HepG2 (cell line): Measurements from ENCODE around the gene LTB4R2. TPM values are rescaled to one million over a fixed set of nuclear protein-coding genes. Genes with fewer than 3 reads are reported as not detected.
A peak's percentile ranks its signal among the peaks of the same experiment; 100 is the strongest.

ENCODE experiments used
- ATAD3A ChIP-seq: sonication (generic); formaldehyde crosslinking; IDR thresholded peaks from 2 replicates; pipeline ENCODE4 v1.4.0; 2020; ENCODE audit warnings: missing genetic modification reagents
- CREB3 ChIP-seq: sonication (generic); formaldehyde crosslinking; IDR thresholded peaks from 2 replicates; pipeline ENCODE4 v1.5.0; 2020; ENCODE audit warnings: missing genetic modification reagents
- ESRRA ChIP-seq: sonication (generic); formaldehyde crosslinking; IDR thresholded peaks from 2 replicates; pipeline ENCODE4 v1.5.1; 2020; ENCODE audit warnings: mild to moderate bottlenecking, low read depth, missing genetic modification reagents
- KIAA2018 ChIP-seq: sonication (generic); formaldehyde crosslinking; IDR thresholded peaks from 2 replicates; pipeline ENCODE4 v1.5.0; 2020; ENCODE audit warnings: mild to moderate bottlenecking, missing genetic modification reagents, borderline replicate concordance
- NR2F2 ChIP-seq: IDR thresholded peaks from 2 replicates; pipeline ENCODE4 v1.6.1; 2012; ENCODE audit warnings: low read depth, inconsistent platforms, borderline replicate concordance
- TAF15 ChIP-seq: fragments of 200-400 bp; formaldehyde crosslinking; IDR thresholded peaks from one replicate; pipeline ENCODE4 v1.6.1; 2018; ENCODE audit warnings: mild to moderate bottlenecking, low read depth, low read length; ENCODE audit not compliant: poor library complexity, severe bottlenecking
- ZNF121 ChIP-seq: sonication (generic); formaldehyde crosslinking; IDR thresholded peaks from 2 replicates; pipeline ENCODE4 v1.5.0; 2020; ENCODE audit warnings: mild to moderate bottlenecking, missing genetic modification reagents
- ZNF230 ChIP-seq: sonication (generic); formaldehyde crosslinking; IDR thresholded peaks from 2 replicates; pipeline ENCODE4 v1.4.0; 2020; ENCODE audit warnings: mild to moderate bottlenecking, missing genetic modification reagents
- ZNF292 ChIP-seq: sonication (generic); formaldehyde crosslinking; IDR thresholded peaks from 2 replicates; pipeline ENCODE4 v1.8.1; 2022; ENCODE audit warnings: mild to moderate bottlenecking, low read depth, missing genetic modification reagents, borderline replicate concordance
- polyA plus RNA-seq, 8 experiments: library from polyadenylated mRNA; depleted of rRNA in 3 of 8; stranded (reverse) in 7 of 8; unstranded in 1 of 8; fragments of >200 nt; fragmentation: Illumina TruSeq in 4 of 8; extraction: Trizol in 4 of 8; gene quantifications; 2 replicates each; pipeline versions ENCODE4 v1.2.1 to v1.2.3, GENCODE V29; 2011 to 2016; ENCODE audit warnings: low read depth in 4 of 8, missing spikeins in 1 of 8, mixed read lengths in 1 of 8; ENCODE audit not compliant: insufficient read depth in 1 of 8
- total RNA-seq, 5 experiments: library from RNA; depleted of rRNA; stranded (reverse); fragments of >200 nt; fragmentation: Illumina TruSeq; extraction: Trizol; gene quantifications; 2 replicates each; pipeline ENCODE4 v1.2.3, GENCODE V29; 2016; ENCODE audit warnings: low read depth in 1 of 5
- TF ChIP-seq, protein P1 (sequence below): sonication (generic); formaldehyde crosslinking; IDR thresholded peaks from 2 replicates; pipeline ENCODE4 v1.4.0; 2020; ENCODE audit warnings: mild to moderate bottlenecking, missing genetic modification reagents
- TF ChIP-seq, protein P2 (sequence below): sonication (generic); formaldehyde crosslinking; IDR thresholded peaks from 2 replicates; pipeline ENCODE4 v1.5.0; 2020; ENCODE audit warnings: missing genetic modification reagents, mild to moderate bottlenecking, borderline replicate concordance

LTB4R2 gene
- total and polyA plus RNA-seq, 2 of the 13 experiments (the other 11 are each of a cell fraction or from before 2014, with no cell fraction given) = 3.9 to 6.9 TPM

- TF ChIP-seq CREB3 (CRISPR knock-in tag) (no peak), KIAA2018 (no peak), ATAD3A (CRISPR knock-in tag) (no peak), ESRRA (CRISPR knock-in tag) (peak; percentile 48; the same call in 1 of the 2 replicates), ZNF121 (no peak), NR2F2 (no peak), TAF15 (no peak), ZNF292 (CRISPR knock-in tag) (peak; percentile 46; the same call in 1 of the 2 replicates), ZNF230 (CRISPR knock-in tag) (no peak)
- TF ChIP-seq, protein P1, sequence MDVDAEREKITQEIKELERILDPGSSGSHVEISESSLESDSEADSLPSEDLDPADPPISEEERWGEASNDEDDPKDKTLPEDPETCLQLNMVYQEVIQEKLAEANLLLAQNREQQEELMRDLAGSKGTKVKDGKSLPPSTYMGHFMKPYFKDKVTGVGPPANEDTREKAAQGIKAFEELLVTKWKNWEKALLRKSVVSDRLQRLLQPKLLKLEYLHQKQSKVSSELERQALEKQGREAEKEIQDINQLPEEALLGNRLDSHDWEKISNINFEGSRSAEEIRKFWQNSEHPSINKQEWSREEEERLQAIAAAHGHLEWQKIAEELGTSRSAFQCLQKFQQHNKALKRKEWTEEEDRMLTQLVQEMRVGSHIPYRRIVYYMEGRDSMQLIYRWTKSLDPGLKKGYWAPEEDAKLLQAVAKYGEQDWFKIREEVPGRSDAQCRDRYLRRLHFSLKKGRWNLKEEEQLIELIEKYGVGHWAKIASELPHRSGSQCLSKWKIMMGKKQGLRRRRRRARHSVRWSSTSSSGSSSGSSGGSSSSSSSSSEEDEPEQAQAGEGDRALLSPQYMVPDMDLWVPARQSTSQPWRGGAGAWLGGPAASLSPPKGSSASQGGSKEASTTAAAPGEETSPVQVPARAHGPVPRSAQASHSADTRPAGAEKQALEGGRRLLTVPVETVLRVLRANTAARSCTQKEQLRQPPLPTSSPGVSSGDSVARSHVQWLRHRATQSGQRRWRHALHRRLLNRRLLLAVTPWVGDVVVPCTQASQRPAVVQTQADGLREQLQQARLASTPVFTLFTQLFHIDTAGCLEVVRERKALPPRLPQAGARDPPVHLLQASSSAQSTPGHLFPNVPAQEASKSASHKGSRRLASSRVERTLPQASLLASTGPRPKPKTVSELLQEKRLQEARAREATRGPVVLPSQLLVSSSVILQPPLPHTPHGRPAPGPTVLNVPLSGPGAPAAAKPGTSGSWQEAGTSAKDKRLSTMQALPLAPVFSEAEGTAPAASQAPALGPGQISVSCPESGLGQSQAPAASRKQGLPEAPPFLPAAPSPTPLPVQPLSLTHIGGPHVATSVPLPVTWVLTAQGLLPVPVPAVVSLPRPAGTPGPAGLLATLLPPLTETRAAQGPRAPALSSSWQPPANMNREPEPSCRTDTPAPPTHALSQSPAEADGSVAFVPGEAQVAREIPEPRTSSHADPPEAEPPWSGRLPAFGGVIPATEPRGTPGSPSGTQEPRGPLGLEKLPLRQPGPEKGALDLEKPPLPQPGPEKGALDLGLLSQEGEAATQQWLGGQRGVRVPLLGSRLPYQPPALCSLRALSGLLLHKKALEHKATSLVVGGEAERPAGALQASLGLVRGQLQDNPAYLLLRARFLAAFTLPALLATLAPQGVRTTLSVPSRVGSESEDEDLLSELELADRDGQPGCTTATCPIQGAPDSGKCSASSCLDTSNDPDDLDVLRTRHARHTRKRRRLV (CRISPR knock-in tag) = no peak
- TF ChIP-seq, protein P2, sequence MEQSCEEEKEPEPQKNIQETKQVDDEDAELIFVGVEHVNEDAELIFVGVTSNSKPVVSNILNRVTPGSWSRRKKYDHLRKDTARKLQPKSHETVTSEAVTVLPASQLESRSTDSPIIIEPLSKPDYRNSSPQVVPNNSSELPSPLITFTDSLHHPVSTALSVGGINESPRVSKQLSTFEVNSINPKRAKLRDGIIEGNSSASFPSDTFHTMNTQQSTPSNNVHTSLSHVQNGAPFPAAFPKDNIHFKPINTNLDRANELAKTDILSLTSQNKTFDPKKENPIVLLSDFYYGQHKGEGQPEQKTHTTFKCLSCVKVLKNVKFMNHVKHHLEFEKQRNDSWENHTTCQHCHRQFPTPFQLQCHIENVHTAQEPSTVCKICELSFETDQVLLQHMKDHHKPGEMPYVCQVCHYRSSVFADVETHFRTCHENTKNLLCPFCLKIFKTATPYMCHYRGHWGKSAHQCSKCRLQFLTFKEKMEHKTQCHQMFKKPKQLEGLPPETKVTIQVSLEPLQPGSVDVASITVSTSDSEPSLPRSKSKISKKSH (CRISPR knock-in tag) = no peak
These were observed 34.1 kb downstream of the LTB4R2 start (continued) for GRCh38 chr14:24343795-24344660.
